HG03025 (cell line): Measurements from ENCODE around the gene GPN3.
"Not testable (repeated sequence)": the region's sequence is repeated elsewhere in the genome, so short reads cannot be mapped to it uniquely, and the experiment has no call there.

Experiments
- ATAC-seq: cut with Tn5 transposase; IDR thresholded peaks from one replicate; pipeline ENCODE4 v1.9.1; 2021; ENCODE audit warnings: mild to moderate bottlenecking, moderate library complexity; ENCODE audit not compliant: unreplicated experiment, low FRiP score

The GPN3 gene

GRCh38 chr12:110468214-110469048, at the start of gene GPN3, which contains the start of gene FAM216A:
TSS of gene GPN3 (minus strand) at chr12:110468257. CDS start at chr12:110468203, 54 bp downstream.
TSS of gene FAM216A (plus strand) at chr12:110468845. CDS start at chr12:110468876, 31 bp downstream.
- peak; percentile 72 for ATAC-seq

- ATAC-seq, result no peak
Observed at GRCh38 chr12:110516995-110517394, 48.9 kb upstream of the GPN3 start.

DNA sequence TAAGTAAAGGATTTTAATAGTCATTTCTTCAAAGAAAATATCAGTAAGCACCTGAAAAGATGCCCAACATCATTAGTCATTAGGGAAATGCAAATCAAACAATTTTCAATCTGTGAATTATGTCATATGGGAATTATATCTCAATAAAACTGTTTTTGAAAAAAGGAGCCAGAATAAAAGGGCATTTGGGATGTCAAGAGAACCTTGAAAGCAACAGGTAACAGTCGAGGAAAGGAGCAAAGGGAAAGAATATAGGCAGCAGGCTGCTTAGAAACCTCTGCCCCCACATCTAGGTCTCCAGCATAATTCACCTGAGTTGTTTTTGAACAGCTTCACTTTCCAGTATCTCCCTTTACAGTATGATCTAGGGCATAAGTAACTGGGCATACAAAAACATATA, 46.3 kb upstream of the GPN3 start:
- ATAC-seq, result no peak

DNA sequence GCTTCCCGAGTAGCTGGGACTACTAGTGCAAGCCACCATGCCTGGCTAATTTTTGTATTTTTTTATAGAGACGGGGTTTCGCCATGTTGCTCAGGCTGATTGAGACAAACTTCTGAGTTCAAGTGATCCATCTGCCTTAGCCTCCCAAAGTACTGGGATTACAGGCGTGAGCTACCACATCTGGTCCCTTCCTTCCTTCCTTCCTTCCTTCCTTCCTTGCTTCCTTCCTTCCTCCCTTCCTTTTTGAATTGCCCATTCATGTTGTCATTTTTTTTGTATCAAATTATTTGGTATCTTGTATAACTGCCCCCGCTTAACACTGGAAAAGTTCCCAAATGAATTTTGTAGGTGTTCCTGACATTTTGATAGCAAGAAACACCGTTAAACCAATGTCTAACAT, 45.8 kb upstream of the GPN3 start:
- no peak for ATAC-seq

DNA sequence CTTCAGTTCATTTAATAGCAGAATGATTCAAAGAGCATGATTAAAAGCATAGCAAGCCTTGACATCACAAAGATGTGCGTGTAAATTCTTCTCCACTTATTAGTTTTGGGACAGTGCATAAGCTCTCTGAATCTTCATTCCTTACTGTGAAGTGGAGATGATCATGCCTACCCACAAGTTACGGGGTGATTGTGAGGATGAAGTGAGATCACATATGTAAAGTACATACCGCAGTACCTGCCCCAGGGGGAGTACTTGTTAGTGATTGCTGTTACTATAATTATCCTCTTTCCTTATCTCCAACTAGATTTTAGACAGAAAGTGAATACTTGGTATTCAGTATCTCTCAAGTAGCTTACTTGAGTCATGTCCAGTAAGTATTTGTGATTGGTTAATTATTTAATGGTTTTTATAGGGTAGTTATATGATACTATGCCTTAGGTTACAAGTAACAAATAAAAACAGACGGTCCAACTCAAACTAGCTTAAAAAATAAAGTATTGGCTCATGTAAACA, 40.1 kb upstream of the GPN3 start:
- no peak for ATAC-seq

DNA sequence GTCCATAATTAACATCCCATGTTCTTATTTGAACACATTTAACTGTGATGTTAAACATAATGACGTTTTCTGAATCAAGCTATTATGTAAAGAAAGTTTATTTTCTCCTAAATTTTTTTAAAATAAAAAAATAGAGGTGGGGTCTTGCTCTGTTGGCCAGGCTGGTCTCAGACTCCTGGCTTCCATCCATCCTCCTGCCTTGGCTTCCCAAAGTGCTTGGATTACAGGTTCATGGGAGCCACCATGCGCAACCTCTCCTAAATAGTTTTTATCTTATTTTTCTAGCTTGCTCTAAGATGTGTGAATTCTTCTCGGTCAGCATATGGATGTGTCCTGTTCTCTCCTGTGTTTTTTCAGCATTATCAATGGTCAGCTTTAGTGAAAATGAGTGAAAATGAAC, 37.3 kb upstream of the GPN3 start:
- ATAC-seq, result no peak

GRCh38 chr12:110503432-110503831, 35.4 kb upstream of the GPN3 start:
- no peak for ATAC-seq

DNA sequence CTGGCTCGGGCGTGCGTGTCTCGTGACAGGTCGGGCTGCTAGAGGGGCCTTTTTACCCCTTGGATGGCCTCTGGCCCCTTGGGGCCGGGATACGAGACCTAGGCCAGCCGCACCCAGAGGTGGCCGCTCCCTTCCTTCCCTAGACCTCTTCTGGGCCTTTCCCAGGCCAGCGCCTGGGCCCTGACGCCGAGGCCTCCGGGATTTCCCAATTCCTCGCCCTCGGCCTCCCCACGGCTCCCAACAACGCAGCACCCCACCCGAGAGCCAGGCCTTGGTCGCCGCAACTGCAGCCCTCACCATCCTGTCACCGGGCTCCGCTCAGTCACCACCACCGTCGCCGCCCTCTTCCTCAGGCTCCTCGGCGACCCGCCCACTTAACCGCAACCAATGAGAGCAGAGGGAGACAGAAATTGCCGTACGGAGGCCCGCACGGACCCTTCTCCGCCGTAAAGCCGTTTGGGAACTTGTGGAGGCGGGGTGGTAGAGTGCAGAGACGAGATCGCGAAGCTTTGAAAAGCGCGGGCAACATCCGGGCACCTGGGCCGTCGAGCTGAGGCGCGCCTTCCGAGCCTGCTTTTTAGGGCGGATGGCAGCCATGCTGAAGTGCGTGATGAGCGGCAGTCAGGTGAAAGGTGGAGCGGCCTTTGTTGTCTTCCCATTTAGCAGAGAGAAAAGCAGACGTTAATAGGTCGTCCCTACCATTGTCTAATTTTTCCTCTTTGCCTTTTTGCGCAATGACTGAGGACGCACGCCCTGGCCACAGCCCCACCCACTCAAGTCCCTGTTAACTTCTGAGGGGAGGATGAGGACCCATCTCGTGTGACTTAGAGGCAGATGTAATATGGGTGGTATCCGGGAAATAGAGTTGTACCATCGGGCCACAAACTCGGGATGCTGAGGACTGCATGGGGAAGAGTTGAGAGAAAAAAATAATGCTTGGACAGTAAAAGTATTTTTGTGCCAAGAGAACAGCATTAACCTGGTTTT, 34.0 kb upstream of the GPN3 start, which contains the start of the genes RAD9B and VPS29:
RAD9B (plus strand) TSS at position 580 of the 987 bp plus-strand sequence; CDS start at position 587, 7 bp downstream.
VPS29 (minus strand) TSS at position 360 of the 987 bp plus-strand sequence; CDS start at position 300, 60 bp downstream.
- peak; percentile 86 for ATAC-seq

DNA sequence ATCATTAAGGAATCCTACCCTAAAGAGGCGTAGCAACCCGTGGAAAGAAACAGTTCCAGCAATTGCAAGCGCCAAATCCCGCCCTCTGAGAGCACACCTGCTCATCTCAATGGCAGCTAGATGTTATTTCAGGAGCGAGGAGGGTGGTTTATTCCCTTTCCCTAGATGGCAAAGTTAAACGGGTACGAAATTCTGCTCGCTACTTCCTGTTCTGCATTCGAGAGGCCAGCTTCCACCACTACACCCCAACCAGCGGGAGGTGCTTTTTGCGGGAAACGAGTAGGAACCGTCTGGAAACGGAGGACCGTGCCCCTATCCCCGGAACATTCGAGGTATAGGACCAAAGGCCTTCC, 33.3 kb upstream of the GPN3 start:
- ATAC-seq, result peak; percentile 5

GRCh38 chr12:110498984-110499706, 31.1 kb upstream of the GPN3 start:
- ATAC-seq, result no peak

DNA sequence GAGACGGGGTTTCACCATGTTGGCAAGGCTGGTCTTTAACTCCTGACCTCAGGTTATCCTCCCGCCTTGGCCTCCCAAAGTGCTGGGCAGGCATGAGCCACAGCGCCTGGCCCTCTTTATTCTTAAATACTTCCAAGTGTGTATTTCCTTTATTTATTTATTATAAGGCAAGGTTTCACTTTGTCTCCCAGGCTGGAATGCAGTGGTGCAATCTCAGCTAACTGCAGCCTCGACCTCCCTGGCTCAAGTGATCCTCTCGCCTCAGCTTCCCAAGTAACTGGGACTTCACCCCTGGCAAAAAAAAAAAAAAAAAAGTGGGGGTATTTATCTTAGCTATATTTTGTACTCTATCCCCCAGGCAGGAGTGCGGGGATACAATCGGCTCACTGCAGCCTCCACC, 7.4 kb upstream of the GPN3 start:
- no peak for ATAC-seq

GRCh38 chr12:110467847-110468213, 227 bp downstream of the GPN3 start:
- no peak for ATAC-seq

DNA sequence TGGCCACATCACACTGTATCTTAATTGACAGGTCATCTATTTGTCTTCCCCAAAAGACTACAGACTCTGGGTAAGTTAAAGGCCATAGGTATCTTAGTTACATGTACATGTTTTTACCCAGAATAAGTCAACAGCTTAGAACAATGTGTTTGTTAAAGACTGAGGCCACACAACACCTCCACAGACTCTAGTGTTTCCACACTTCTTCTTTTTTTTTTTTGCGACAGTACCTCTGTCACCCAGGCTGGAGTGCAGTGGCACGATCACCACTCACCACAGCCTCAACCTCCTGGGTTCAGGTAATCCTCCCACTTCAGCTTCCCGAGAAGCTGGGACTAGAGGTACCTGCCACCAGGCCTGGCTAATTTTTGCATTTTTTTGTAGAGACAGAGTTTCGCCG, 1.3 kb downstream of the GPN3 start:
- ATAC-seq, result no peak

GRCh38 chr12:110465765-110466164, 2.3 kb downstream of the GPN3 start:
- ATAC-seq, result not testable (repeated sequence)

DNA sequence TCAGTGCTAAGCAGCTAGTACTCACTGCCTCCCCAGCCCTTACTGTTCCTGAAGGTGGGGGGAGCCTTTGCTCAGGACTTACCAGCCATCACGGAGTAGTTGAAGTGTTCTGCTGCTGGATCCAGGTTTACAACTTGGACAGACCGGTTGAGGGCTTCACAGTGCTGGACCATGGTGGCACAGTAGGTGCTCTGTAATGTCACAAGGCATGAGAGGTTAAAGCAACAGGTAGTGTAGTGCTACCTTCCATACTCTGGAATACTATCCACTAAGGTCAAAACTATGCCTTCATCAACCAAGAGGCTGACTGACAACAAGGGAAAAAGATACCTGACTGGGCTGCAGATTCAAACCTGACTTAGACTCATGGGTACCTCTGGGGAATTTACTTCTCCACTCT, 3.0 kb downstream of the GPN3 start:
- no peak for ATAC-seq

GRCh38 chr12:110461189-110461588, 6.9 kb downstream of the GPN3 start:
- ATAC-seq, result not testable (repeated sequence)

DNA sequence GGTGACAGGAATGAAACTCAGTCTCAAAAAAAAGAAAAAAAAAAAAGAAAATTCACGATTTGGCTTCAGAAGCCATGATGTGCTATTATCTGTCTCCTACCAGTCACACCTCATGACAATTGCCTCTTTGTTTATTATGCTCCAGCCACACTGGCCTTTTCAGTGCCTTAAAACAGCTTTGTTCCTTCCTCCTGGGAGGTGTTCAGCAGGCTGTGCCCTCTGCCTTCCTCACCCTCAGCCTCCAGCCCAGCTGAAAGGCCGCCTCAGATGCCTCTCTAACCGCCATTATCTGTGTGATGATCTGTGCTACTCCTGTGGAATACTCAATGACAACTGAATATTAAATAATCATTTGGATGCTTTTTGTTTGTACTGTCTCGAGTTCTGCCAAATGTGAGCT, 9.3 kb downstream of the GPN3 start:
- no peak for ATAC-seq

GRCh38 chr12:110453569-110454296, 14.3 kb downstream of the GPN3 start:
- ATAC-seq, result no peak

DNA sequence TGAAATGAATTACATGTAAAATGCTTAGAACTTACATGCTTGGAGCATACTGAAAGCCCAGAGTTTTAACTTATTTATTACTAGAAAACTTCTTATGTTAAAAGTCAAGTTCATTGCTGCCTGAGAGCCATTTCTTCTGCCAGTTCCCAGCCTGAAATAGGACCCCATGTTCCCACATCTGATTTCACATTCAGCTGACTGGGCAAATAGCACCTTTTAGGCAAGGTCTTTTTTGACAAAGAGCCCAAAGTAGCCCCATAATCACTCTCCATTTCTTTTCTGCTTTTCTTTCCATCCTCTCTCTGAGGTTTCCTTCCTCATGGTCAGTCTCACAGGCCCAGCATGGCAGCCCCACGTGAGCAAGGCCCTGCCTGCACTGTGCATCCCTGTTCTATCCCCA, 16.8 kb downstream of the GPN3 start:
- no peak for ATAC-seq
